Measurements from ENCODE around the gene DGKG.

- no peak for TF ChIP-seq CTCF (IDR thresholded peaks at IDR 0.05)
- TF ChIP-seq POLR2AphosphoS5 (IDR thresholded peaks at IDR 0.05): no peak
- TF ChIP-seq POLR2A (IDR thresholded peaks at IDR 0.05): no peak
- no peak for TF ChIP-seq EP300 (IDR thresholded peaks at IDR 0.05)
Measured at GRCh38 chr3:186251948-186252619, 110.0 kb downstream of the DGKG start.
